Karpas-422 (cell line): ENCODE measurements around the gene FOXO6. TPM values are rescaled to one million over a fixed set of nuclear protein-coding genes. Genes with fewer than 3 reads are reported as not detected.

Experiments
- DNase-seq: peaks from one replicate; pipeline ENCODE4 v3.0.0-alpha.2; 2015
- H2AFZ ChIP-seq: fragments of 200-600 bp; sonication (generic); 2 replicates; pipeline ENCODE4 v1.6.1; 2014; ENCODE audit warnings: antibody characterized with exemption, low read length, mixed read lengths
- H3K27ac ChIP-seq: fragments of 200-600 bp; sonication (generic); 2 replicates; pipeline ENCODE4 v1.5.1; 2014; ENCODE audit warnings: mild to moderate bottlenecking, low read length, moderate library complexity
- H3K27me3 ChIP-seq: fragments of 200-600 bp; sonication (generic); 2 replicates; pipeline ENCODE4 v1.6.1; 2014; ENCODE audit warnings: low read length, mixed read lengths
- H3K36me3 ChIP-seq: fragments of 200-600 bp; sonication (generic); 2 replicates; pipeline ENCODE4 v1.6.1; 2014; ENCODE audit warnings: low read length, mixed read lengths; ENCODE audit not compliant: insufficient read depth
- H3K4me1 ChIP-seq: fragments of 200-600 bp; sonication (generic); 2 replicates; pipeline ENCODE4 v1.6.1; 2014; ENCODE audit warnings: mild to moderate bottlenecking, low read length, mixed read lengths
- H3K4me2 ChIP-seq: fragments of 200-600 bp; sonication (generic); 2 replicates; pipeline ENCODE4 v1.6.1; 2014; ENCODE audit warnings: low read length, low read depth, mild to moderate bottlenecking; ENCODE audit not compliant: poor library complexity, severe bottlenecking
- H3K4me3 ChIP-seq: fragments of 200-600 bp; sonication (generic); 2 replicates; pipeline ENCODE4 v1.5.1; 2014; ENCODE audit warnings: mild to moderate bottlenecking, antibody characterized with exemption, low read length, mixed read lengths
- H3K79me2 ChIP-seq: fragments of 200-600 bp; sonication (generic); 2 replicates; pipeline ENCODE4 v1.6.1; 2014; ENCODE audit warnings: mild to moderate bottlenecking, low read length, mixed read lengths
- H3K9ac ChIP-seq: fragments of 200-600 bp; sonication (generic); 2 replicates; pipeline ENCODE4 v1.6.0; 2014; ENCODE audit warnings: low read length
- H3K9me2 ChIP-seq: fragments of 200-600 bp; sonication (generic), shearing (Covaris generic); replicated peaks from 2 replicates; pipeline ENCODE4 v1.6.0; 2014; ENCODE audit warnings: mild to moderate bottlenecking, low read length, moderate library complexity; ENCODE audit not compliant: insufficient read depth
- H3K9me3 ChIP-seq: fragments of 300-700, 200-600 bp; sonication (generic); 2 replicates; pipeline ENCODE4 v1.6.1; 2014; ENCODE audit warnings: low read length, mixed read lengths
- H4K20me1 ChIP-seq: fragments of 200-600 bp; sonication (generic); 2 replicates; pipeline ENCODE4 v1.6.1; 2014; ENCODE audit warnings: mild to moderate bottlenecking, antibody characterized with exemption, low read length, low read depth; ENCODE audit not compliant: insufficient read depth
- total RNA-seq: library from RNA; depleted of rRNA; stranded (reverse); fragments of >200 nt; shearing (Covaris generic); gene quantifications from 2 replicates; pipeline ENCODE4 v1.2.3, GENCODE V29; 2014; ENCODE audit warnings: low replicate concordance

FOXO6 gene
- total RNA-seq, 1 experiment from 2014 or later = not detected

GRCh38 chr1:41393716-41394368, 32.6 kb downstream of the FOXO6 start:
- H4K20me1 ChIP-seq = no peaks in the 10 kb centered on the region
- H3K9me3 ChIP-seq = no peaks in the 10 kb centered on the region
- H3K4me3 ChIP-seq = no peak overlapping the region
- H3K4me2 ChIP-seq = no peak overlapping the region
- H3K9ac ChIP-seq = no peak overlapping the region
- H2AFZ ChIP-seq = no peak overlapping the region
- no peak for DNase-seq
- no peaks in the 10 kb centered on the region for H3K9me2 ChIP-seq
- H3K36me3 ChIP-seq = no peaks in the 10 kb centered on the region
- H3K27me3 ChIP-seq = no peaks in the 10 kb centered on the region
- no peak overlapping the region for H3K27ac ChIP-seq
- H3K79me2 ChIP-seq = no peaks in the 10 kb centered on the region
- peaks cover 8% of the 10 kb centered on the region for H3K4me1 ChIP-seq

DNA sequence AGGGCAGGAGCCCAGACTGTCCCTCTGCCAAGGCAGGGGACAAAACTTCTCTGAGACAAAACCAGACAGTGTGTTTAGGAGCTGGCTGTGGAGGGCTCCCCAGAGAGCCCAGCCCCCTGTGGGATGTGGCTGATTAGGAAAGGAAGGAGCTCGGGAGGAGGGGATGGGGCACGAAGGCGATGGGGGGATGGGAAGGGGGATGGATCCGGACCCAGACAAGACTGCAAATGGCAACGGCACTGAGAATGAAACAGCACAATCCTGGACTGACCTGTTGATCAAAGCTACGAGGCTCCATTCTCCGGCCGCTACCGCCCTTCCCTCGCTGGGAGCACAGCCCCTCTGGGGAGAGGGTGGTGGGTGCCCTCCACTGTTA, 33.1 kb downstream of the FOXO6 start:
- H3K27me3 ChIP-seq = no peaks in the 10 kb centered on the region
- H3K79me2 ChIP-seq = no peaks in the 10 kb centered on the region
- DNase-seq = no peak
- H4K20me1 ChIP-seq = no peaks in the 10 kb centered on the region
- H3K27ac ChIP-seq = no peak overlapping the region
- H3K4me3 ChIP-seq = no peak overlapping the region
- H3K4me1 ChIP-seq = peaks cover 8% of the 10 kb centered on the region
- no peaks in the 10 kb centered on the region for H3K36me3 ChIP-seq
- no peaks in the 10 kb centered on the region for H3K9me3 ChIP-seq
- no peak overlapping the region for H3K4me2 ChIP-seq
- no peaks in the 10 kb centered on the region for H3K9me2 ChIP-seq
- H3K9ac ChIP-seq = no peak overlapping the region
- H2AFZ ChIP-seq = no peak overlapping the region

- Histone ChIP-seq H3K9me3 (no peaks in the 10 kb centered on the region), H3K9me2 (no peaks in the 10 kb centered on the region), H3K27me3 (no peaks in the 10 kb centered on the region), H4K20me1 (no peaks in the 10 kb centered on the region), H3K4me1 (peaks cover 8% of the 10 kb centered on the region), H2AFZ (no peak overlapping the region), H3K27ac (no peak overlapping the region), H3K36me3 (no peaks in the 10 kb centered on the region), H3K4me2 (no peak overlapping the region), H3K79me2 (no peaks in the 10 kb centered on the region), H3K9ac (no peak overlapping the region), H3K4me3 (no peak overlapping the region)
- DNase-seq = peak; percentile 74
These were observed 34.0 kb downstream of the FOXO6 start for GRCh38 chr1:41394959-41395956.

GRCh38 chr1:41396084-41396483, 34.9 kb downstream of the FOXO6 start:
- H3K4me1 ChIP-seq = peaks cover 8% of the 10 kb centered on the region
- no peak overlapping the region for H3K4me3 ChIP-seq
- no peak overlapping the region for H3K27ac ChIP-seq
- no peaks in the 10 kb centered on the region for H3K36me3 ChIP-seq
- no peak overlapping the region for H2AFZ ChIP-seq
- no peaks in the 10 kb centered on the region for H4K20me1 ChIP-seq
- H3K79me2 ChIP-seq = no peaks in the 10 kb centered on the region
- H3K9ac ChIP-seq = no peak overlapping the region
- H3K9me2 ChIP-seq = no peaks in the 10 kb centered on the region
- DNase-seq = no peak
- H3K4me2 ChIP-seq = no peak overlapping the region
- H3K9me3 ChIP-seq = no peaks in the 10 kb centered on the region
- H3K27me3 ChIP-seq = no peaks in the 10 kb centered on the region

DNA sequence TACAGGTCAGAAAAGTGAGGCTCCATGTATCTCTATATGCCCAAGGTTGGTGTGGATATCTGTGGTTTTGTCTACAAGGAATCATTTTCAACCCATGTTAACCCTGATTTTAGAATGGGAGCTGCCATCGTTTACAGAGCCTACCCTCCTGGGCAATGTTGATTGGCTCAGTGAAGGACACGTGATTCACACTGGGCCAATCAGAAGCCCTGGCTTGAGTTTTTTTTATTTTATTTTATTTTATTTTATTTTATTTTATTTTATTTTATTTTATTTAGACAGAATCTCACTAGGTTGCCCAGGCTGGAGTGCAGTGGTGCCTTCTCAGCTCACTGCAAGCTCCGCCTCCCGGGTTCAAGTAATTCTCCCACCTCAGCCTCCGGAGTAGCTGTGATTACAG, 35.8 kb downstream of the FOXO6 start:
- H3K9me2 ChIP-seq = no peaks in the 10 kb centered on the region
- H3K9me3 ChIP-seq = no peaks in the 10 kb centered on the region
- peaks cover 8% of the 10 kb centered on the region for H3K4me1 ChIP-seq
- no peaks in the 10 kb centered on the region for H3K27me3 ChIP-seq
- no peaks in the 10 kb centered on the region for H3K36me3 ChIP-seq
- no peak overlapping the region for H2AFZ ChIP-seq
- no peak overlapping the region for H3K9ac ChIP-seq
- no peaks in the 10 kb centered on the region for H3K79me2 ChIP-seq
- H3K4me3 ChIP-seq = no peak overlapping the region
- no peak overlapping the region for H3K27ac ChIP-seq
- DNase-seq = no peak
- no peak overlapping the region for H3K4me2 ChIP-seq
- H4K20me1 ChIP-seq = no peaks in the 10 kb centered on the region

- Histone ChIP-seq H2AFZ (no peak overlapping the region), H3K9me2 (no peaks in the 10 kb centered on the region), H3K36me3 (no peaks in the 10 kb centered on the region), H3K27me3 (no peaks in the 10 kb centered on the region), H3K4me2 (no peak overlapping the region), H3K9ac (no peak overlapping the region), H3K9me3 (no peaks in the 10 kb centered on the region), H3K79me2 (no peaks in the 10 kb centered on the region), H3K27ac (no peak overlapping the region), H4K20me1 (no peaks in the 10 kb centered on the region), H3K4me1 (peaks cover 8% of the 10 kb centered on the region), H3K4me3 (no peak overlapping the region)
- DNase-seq = no peak
These were observed 36.6 kb downstream of the FOXO6 start for GRCh38 chr1:41397753-41398330.

- DNase-seq = no peak
- no peaks in the 10 kb centered on the region for H3K79me2 ChIP-seq
- H4K20me1 ChIP-seq = no peaks in the 10 kb centered on the region
- no peak overlapping the region for H2AFZ ChIP-seq
- no peak overlapping the region for H3K27ac ChIP-seq
- no peaks in the 10 kb centered on the region for H3K9me3 ChIP-seq
- peaks cover 8% of the 10 kb centered on the region for H3K4me1 ChIP-seq
- H3K4me2 ChIP-seq = no peak overlapping the region
- no peaks in the 10 kb centered on the region for H3K36me3 ChIP-seq
- H3K4me3 ChIP-seq = no peak overlapping the region
- no peaks in the 10 kb centered on the region for H3K27me3 ChIP-seq
- H3K9ac ChIP-seq = no peak overlapping the region
- no peaks in the 10 kb centered on the region for H3K9me2 ChIP-seq
These were observed 38.0 kb downstream of the FOXO6 start for GRCh38 chr1:41399145-41399795.

DNA sequence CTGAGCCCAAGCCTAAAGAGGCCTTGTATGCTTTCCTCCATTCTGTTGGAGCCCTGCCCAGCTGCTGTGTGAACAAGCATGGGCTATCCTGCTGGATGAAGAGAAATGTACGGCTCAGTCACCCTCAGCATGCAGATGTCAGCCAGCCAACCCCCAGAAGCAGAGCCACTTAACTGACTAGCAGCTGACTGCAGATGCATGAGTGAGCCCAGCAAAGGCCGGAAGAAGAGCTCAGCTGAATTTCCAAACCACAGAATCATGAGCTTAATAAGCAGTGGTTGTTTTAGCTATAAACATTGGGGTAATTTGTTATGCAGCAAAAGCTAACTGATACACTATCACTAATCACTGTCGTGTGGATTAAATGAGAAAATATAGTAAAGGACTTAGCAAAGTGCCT, 39.0 kb downstream of the FOXO6 start:
- H3K79me2 ChIP-seq = no peaks in the 10 kb centered on the region
- no peaks in the 10 kb centered on the region for H4K20me1 ChIP-seq
- no peaks in the 10 kb centered on the region for H3K27me3 ChIP-seq
- no peaks in the 10 kb centered on the region for H3K36me3 ChIP-seq
- H3K4me2 ChIP-seq = no peak overlapping the region
- no peak for DNase-seq
- H3K4me1 ChIP-seq = peaks cover 4% of the 10 kb centered on the region
- H2AFZ ChIP-seq = no peak overlapping the region
- H3K9me3 ChIP-seq = no peaks in the 10 kb centered on the region
- no peak overlapping the region for H3K9ac ChIP-seq
- H3K9me2 ChIP-seq = no peaks in the 10 kb centered on the region
- no peak overlapping the region for H3K27ac ChIP-seq
- no peak overlapping the region for H3K4me3 ChIP-seq
